Activated CD4-positive, alpha-beta T cell treated with anti-CD3 and anti-CD28 coated beads, Interleukin-2, amount 50 U/mL, for 16 hours (primary cell): ENCODE results near the gene TANC1.
A peak's percentile ranks its signal among the peaks of the same experiment; 100 is the strongest.
"Not testable (repeated sequence)": the region's sequence is repeated elsewhere in the genome, so short reads cannot be mapped to it uniquely, and the experiment has no call there.

Source experiments
- DNase-seq: peaks from one replicate; pipeline ENCODE4 v3.0.0-alpha.2; 2020

Gene TANC1

GRCh38 chr2:159094173-159094737, 125.8 kb downstream of the TANC1 start:
- no peak for DNase-seq

- DNase-seq = no peak
Measured at GRCh38 chr2:159095813-159096212, 127.4 kb downstream of the TANC1 start.

GRCh38 chr2:159096302-159096855, 127.9 kb downstream of the TANC1 start:
- DNase-seq = not testable (repeated sequence)

- DNase-seq = no peak
Measured at GRCh38 chr2:159096901-159097300, 128.5 kb downstream of the TANC1 start.

GRCh38 chr2:159098361-159098760, 129.9 kb downstream of the TANC1 start:
- DNase-seq = no peak

DNA sequence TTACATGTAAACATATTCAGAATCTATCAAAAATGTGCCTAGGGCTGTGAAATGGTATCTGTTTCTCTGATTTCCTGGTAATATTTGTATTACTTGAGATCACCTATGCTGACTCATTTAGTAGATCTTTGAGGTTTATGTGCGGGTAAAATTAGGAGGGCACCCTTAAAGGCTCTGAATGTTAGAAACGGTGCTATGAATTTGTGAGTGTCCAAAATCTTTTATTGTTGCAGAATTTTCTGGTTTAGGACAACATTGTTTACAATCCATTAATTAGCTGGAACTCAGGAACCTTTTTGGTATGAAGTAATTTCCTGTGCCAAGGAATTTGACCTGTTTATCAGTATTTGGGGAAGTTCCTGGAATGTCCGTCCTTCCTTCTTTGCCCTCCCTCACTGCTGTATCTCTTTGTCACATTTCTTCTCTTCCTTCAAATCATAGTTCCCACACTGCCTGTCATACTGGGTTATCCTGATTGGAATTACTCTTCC, 130.5 kb downstream of the TANC1 start:
- peak; percentile 26 for DNase-seq

DNA sequence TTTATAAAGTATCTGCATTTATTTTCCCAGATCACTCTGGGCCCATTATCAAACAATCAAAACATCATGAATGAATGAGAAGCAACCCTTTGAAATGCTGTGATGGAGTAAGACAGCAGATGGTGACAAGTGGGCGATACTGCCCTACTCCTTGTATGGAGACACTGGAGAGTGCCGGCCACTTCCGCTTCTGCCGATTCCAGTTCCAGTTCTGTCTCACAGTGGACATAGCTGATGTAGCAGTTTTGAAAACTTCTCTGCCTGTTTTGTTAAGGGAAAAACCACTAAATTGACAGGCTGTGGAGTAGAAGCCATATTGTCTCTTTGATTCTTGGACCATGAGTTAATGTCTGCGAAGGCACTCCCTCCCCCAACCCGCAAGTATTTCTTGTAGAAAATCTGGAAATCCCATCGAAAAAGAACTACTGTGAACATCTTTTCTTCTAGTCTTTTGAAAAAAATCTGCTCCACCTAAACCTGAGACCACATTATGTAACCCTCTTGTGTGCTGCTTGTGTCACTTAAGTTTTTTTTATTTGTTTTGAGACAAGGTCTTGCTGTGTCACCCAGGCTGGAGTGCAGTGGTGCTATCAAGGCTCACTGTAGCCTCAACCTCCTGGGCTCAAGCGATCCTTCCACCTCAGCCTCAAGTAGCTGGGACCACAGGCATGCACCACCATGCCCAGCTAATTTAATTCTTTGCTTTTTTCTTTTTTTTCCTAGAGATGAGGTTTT, 133.5 kb downstream of the TANC1 start:
- DNase-seq = no peak

GRCh38 chr2:159103411-159103810, 135.0 kb downstream of the TANC1 start:
- DNase-seq = no peak

DNA sequence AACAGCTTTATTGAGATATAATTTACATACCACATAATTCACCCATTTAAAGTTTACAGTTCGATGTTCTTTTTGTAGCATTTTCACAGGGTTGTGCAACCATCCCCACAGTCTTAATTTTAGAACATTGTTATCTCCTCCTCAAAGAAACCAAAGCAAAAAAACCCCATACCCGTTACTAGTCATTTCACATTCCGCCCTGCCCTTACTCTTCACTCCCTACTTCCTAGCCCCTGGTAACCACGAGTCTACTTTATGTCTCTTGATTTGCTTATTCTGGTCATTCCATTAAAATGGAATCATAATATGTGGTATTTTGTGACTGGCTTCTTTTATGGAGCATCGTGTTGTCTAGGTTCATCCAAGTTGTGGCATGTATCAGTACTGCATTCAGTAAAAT, 137.7 kb downstream of the TANC1 start:
- DNase-seq = no peak

DNA sequence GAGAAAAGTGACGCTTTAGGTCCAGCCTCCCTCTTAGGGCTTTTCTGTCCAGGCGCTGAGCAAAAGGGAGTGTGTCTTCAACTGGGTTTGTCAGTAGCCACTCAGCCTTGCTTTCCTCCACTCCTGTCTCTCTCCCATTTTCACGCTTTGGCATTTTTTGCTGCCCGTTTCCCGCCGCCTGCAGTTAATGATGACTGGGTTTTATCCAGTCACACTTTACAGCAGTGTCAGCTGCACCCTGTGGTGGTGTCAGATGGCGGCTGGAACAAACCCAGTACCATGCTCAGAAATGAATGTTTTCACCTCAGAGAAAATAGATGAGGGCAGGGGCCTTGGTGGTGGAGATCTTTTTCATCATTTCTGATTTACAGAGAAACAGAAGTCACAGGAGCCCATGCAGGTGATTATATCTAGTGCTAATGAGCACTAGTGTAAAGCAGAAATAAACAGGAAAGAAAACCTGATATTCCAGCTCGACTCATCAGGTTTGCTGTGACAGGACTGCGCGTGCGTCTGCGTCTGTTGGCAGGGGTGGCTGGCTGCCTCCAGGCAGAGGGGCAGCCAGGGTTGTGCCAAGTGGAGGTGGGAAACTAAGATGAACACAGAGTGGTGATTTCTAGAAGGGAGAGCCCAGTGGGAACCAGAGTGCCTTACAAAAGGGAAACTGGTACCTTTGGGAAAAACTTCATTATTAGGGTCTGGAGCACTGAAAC, 139.9 kb downstream of the TANC1 start:
- DNase-seq = no peak

GRCh38 chr2:159109517-159109916, 141.1 kb downstream of the TANC1 start:
- no peak for DNase-seq

DNA sequence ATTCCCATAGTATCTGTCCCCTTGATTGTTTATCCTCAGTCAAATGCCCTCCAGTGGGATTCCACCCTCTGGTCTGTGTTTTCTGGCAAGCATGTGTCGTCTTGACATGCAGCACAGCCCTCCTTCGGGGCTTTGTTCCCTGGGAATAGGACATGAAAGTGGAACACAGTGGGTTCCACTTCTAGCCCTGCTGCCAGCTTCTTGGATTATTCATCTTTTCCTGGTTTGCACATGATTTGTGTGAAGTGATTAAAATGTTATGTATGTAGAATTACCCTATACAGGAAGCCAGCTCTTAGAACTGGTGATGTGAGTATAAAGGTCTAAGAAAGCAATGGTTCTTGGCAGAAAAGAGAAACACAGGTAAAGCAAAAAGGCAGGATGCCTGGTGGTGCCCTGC, 142.3 kb downstream of the TANC1 start:
- no peak for DNase-seq

GRCh38 chr2:159111346-159111927, 143.0 kb downstream of the TANC1 start:
- DNase-seq = no peak

DNA sequence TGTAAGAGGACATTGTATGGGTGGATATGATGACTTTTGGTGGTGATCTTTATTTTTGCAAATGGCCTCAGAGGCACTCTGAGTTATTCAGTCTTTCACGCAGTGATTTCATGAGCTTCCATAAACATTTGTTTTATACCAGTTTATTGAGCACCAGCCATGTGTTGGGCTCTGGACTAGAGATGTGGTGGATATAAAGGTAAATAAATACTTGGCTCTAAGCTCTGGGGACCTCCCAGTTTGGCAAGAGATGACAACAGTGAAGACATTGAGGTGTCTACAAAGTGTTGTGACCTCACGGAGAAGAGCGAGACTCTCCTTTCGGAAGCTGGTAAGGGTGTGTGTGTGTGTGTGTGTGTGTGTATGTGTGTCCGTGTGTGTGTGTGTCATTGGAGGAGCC, 146.4 kb downstream of the TANC1 start:
- DNase-seq = no peak

- DNase-seq = no peak
Measured at GRCh38 chr2:159116922-159117321, 148.5 kb downstream of the TANC1 start.

GRCh38 chr2:159117658-159118057, 149.2 kb downstream of the TANC1 start:
- no peak for DNase-seq

- DNase-seq = peak; percentile 74
Measured at GRCh38 chr2:159118115-159118858, 149.8 kb downstream of the TANC1 start.

- no peak for DNase-seq
Measured at GRCh38 chr2:159118859-159119500, 150.5 kb downstream of the TANC1 start.

- DNase-seq = no peak
Measured at GRCh38 chr2:159119652-159120257, 151.3 kb downstream of the TANC1 start.

- no peak for DNase-seq
Measured at GRCh38 chr2:159123786-159124185, 155.3 kb downstream of the TANC1 start.

DNA sequence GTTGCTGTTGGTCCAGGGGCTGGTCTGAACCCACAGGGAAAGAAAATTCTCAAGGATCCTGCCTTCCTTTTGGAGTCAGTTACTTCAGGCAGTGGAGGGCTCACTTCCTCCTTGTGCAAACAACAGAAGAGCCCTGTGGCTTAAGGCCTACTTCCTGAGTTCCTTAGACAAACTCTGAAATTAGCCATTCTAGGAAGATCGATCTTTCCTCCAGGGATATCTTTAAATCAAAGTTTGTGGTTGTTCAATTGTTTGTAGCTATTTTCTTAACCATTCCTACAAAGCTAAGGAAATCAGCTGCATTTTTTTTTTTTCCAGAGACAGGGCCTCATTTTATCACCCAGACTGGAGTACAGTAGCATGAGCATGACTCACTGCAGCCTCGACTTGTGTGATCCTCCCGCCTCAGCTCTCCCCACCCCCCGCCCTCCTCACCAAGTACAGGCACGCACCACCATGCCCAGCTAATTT, 156.0 kb downstream of the TANC1 start:
- DNase-seq = no peak
